SK-N-MC (cell line): Measurements from ENCODE around the gene CSE1L.

Source experiments
- EZH2 ChIP-seq: fragments of 200-600 bp; sonication (generic); IDR thresholded peaks from one replicate; pipeline ENCODE4 v1.6.1; 2017; ENCODE audit warnings: antibody characterized with exemption
- FOXP2 ChIP-seq: optimal IDR thresholded peaks from 2 replicates; pipeline ENCODE3; 2011; ENCODE audit warnings: mild to moderate bottlenecking, moderate library complexity; ENCODE audit not compliant: insufficient read depth; ENCODE audit errors: extremely low read length, control extremely low read depth
- POLR2AphosphoS5 ChIP-seq: IDR thresholded peaks from 2 replicates; pipeline ENCODE4 v1.6.1; 2012; ENCODE audit warnings: mild to moderate bottlenecking, low read depth, low read length, borderline replicate concordance

DNA sequence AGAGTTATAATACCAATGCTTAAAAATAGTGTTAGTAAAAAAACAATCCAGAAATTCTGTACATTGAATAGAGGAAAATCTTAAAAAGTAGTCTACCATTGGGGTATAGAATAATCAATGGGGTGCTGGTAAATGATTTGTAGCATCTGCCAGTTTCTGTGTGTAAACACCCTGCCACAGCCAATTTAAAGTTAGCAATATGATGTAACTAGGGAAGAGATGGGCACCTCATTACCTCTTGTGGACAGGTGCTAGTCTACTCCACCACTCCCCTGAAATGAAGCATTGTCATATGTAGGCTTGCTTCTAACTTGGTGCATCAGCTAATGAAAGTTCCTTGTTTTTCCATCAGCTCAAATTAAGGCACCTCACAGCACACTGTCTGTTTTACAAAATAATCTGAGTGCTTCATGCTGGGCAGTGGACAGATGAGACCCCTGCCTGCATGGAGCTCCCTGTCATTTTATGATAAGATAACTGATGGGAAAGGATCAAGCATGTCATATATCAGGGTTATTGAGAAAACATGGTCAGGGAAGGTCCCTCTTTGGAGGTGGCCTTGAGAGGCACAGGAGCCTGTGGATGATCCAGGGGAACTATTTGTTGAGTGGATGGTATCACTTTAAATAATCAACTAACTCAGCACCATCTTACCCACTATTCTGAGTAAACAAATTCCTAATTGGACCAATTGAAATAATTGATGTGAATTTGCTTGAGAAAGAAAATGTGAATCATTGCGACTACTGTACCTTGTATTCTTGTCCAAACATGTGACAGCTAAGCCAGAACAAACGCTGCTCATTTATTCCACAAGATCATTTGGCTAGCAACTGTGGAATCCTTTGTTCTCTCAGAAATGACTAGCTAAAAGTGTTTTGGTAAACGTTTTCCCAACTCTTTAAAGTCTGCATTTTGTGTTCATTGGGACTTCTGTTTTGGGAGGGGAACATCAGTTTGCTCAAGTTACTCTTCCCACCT is 45.9 kb upstream of the CSE1L start:
- TF ChIP-seq FOXP2 (no peak), EZH2 (no peak), POLR2AphosphoS5 (no peak)
